CD14-positive monocyte (primary cell): ENCODE data around the gene ACRV1. TPM values are rescaled to one million over a fixed set of nuclear protein-coding genes. Genes with fewer than 3 reads are reported as not detected.

Experiments used
- DNase-seq, 3 donors: peaks; one replicate each; pipeline ENCODE4 v3.0.0-alpha.2; 2011 to 2022
- H2AFZ ChIP-seq: 2 replicates; pipeline ENCODE4 v1.6.0; 2012; ENCODE audit warnings: mild to moderate bottlenecking, low read depth, low read length, inconsistent platforms; ENCODE audit not compliant: insufficient read depth, poor library complexity, severe bottlenecking
- H3K27ac ChIP-seq, 2 donors: 1 replicate in 1 of 2; 2 replicates in 1 of 2; pipeline ENCODE4 v1.5.1; 2012 to 2013; ENCODE audit warnings: low read length in 2 of 2, control low read depth in 1 of 2, inconsistent platforms in 1 of 2, low read depth in 1 of 2, mild to moderate bottlenecking in 1 of 2
- H3K27me3 ChIP-seq, 2 donors: one replicate each; pipeline versions ENCODE4 v1.6.0 to v1.6.1; 2011 to 2013; ENCODE audit warnings: low read length in 2 of 2; ENCODE audit not compliant: control insufficient read depth in 2 of 2, insufficient read depth in 2 of 2
- H3K36me3 ChIP-seq, 2 donors: replicated peaks in 1 of 2; 1 replicate in 1 of 2; 2 replicates in 1 of 2; pipeline versions ENCODE4 v1.5.1 to v1.6.1; 2012 to 2013; ENCODE audit warnings: low read length in 2 of 2, control low read depth in 1 of 2, inconsistent platforms in 1 of 2, mild to moderate bottlenecking in 1 of 2; ENCODE audit not compliant: insufficient read depth in 2 of 2, control insufficient read depth in 1 of 2
- H3K4me1 ChIP-seq, 2 donors: 1 replicate in 1 of 2; 2 replicates in 1 of 2; pipeline versions ENCODE4 v1.5.1 to v1.6.1; 2012 to 2013; ENCODE audit warnings: low read length in 2 of 2, control low read depth in 1 of 2, inconsistent platforms in 1 of 2, mild to moderate bottlenecking in 1 of 2, moderate library complexity in 1 of 2; ENCODE audit not compliant: insufficient read depth in 2 of 2, control insufficient read depth in 1 of 2
- H3K4me2 ChIP-seq: replicated peaks from 2 replicates; pipeline ENCODE3; 2012; ENCODE audit warnings: low read length, moderate library complexity, mild to moderate bottlenecking; ENCODE audit not compliant: poor library complexity, severe bottlenecking; ENCODE audit errors: extremely low read depth
- H3K4me3 ChIP-seq, 3 experiments: fragments of 200-600 bp in 1 of 3; sonication (generic) in 1 of 3; replicated peaks in 1 of 3; 1 replicate in 2 of 3; 2 replicates in 1 of 3; pipeline ENCODE4 v1.5.1; 2011 to 2013; ENCODE audit warnings: low read length in 3 of 3, mild to moderate bottlenecking in 3 of 3, control low read depth in 2 of 3, low read depth in 2 of 3, inconsistent platforms in 1 of 3, moderate library complexity in 1 of 3
- H3K79me2 ChIP-seq: 2 replicates; pipeline ENCODE4 v1.6.0; 2012; ENCODE audit warnings: mild to moderate bottlenecking, control low read depth, inconsistent platforms, low read length, moderate library complexity; ENCODE audit not compliant: insufficient read depth
- H3K9ac ChIP-seq: 2 replicates; pipeline ENCODE4 v1.6.0; 2017; ENCODE audit warnings: low read length, mild to moderate bottlenecking; ENCODE audit not compliant: insufficient read depth, poor library complexity, severe bottlenecking
- H3K9me3 ChIP-seq, 2 donors: replicated peaks in 1 of 2; 1 replicate in 1 of 2; 2 replicates in 1 of 2; pipeline versions ENCODE4 v1.5.1 to v1.6.1; 2012 to 2013; ENCODE audit warnings: low read length in 2 of 2, control low read depth in 1 of 2; ENCODE audit not compliant: control insufficient read depth in 1 of 2, insufficient read depth in 1 of 2
- H4K20me1 ChIP-seq: 2 replicates; pipeline ENCODE4 v1.6.0; 2012; ENCODE audit warnings: mild to moderate bottlenecking, low read length, control low read depth, moderate library complexity; ENCODE audit not compliant: insufficient read depth
- H3K27ac Mint-ChIP-seq, 7 donors: one replicate each; pipeline ENCODE4 v1.8.0; 2020; ENCODE audit warnings: mild to moderate bottlenecking in 7 of 7, mixed read lengths in 7 of 7, moderate library complexity in 6 of 7, inconsistent platforms in 2 of 7
- H3K27me3 Mint-ChIP-seq, 3 donors: one replicate each; pipeline ENCODE4 v1.8.0; 2021 to 2022; ENCODE audit warnings: low read depth in 3 of 3, mild to moderate bottlenecking in 3 of 3, mixed read lengths in 3 of 3, moderate library complexity in 3 of 3, inconsistent platforms in 1 of 3
- H3K36me3 Mint-ChIP-seq, 2 donors: one replicate each; pipeline ENCODE4 v1.8.0; 2020; ENCODE audit warnings: mixed read lengths in 2 of 2, inconsistent platforms in 1 of 2, mild to moderate bottlenecking in 1 of 2
- H3K4me1 Mint-ChIP-seq: one replicate; pipeline ENCODE4 v1.8.0; 2020; ENCODE audit warnings: mild to moderate bottlenecking, mixed read lengths
- H3K4me3 Mint-ChIP-seq, 2 donors: one replicate each; pipeline ENCODE4 v1.8.0; 2020; ENCODE audit warnings: mild to moderate bottlenecking in 2 of 2, mixed read lengths in 2 of 2, moderate library complexity in 1 of 2
- H3K9me3 Mint-ChIP-seq, 7 donors: one replicate each; pipeline ENCODE4 v1.8.0; 2020 to 2022; ENCODE audit warnings: mixed read lengths in 7 of 7, mild to moderate bottlenecking in 6 of 7, moderate library complexity in 6 of 7, inconsistent platforms in 2 of 7
- CTCF ChIP-seq: fragments of 200-600 bp; IDR thresholded peaks from one replicate; pipeline ENCODE4 v1.8.0; 2022; ENCODE audit warnings: antibody characterized with exemption, mild to moderate bottlenecking
- WGBS: methylation state at CpG from one replicate; pipeline ENCODE4 v1.1.5; 2013; ENCODE audit warnings: missing lambda C conversion rate; ENCODE audit not compliant: insufficient coverage; 5-methylcytosine and 5-hydroxymethylcytosine counted together
- intact Hi-C, 2 donors: fragments of 100-400 bp; cut with micrococcal nuclease; formaldehyde crosslinking; loops; one replicate each; pipeline versions ENCODE4 v1.15.0 to v1.15.1; 2023
- polyA plus RNA-seq, 3 donors: library from polyadenylated mRNA; depleted of rRNA in 1 of 3; unstranded in 2 of 3; stranded (reverse) in 1 of 3; fragments of 300-500 nt in 2 of 3; fragments of >200 nt in 1 of 3; fragmentation: Illumina TruSeq in 2 of 3; gene quantifications; 1 replicate in 2 of 3; 2 replicates in 1 of 3; pipeline ENCODE4 v1.2.3, GENCODE V29; 2012 to 2021

Gene ACRV1
- polyA plus RNA-seq, 3 donors: not detected

GRCh38 chr11:125670172-125670571, 10.5 kb downstream of the ACRV1 start:
- Histone ChIP-seq H3K4me3 (no peak overlapping the region), H3K79me2 (no peaks in the 10 kb centered on the region), H3K27ac (no peak overlapping the region), H2AFZ (no peak overlapping the region), H4K20me1 (no peaks in the 10 kb centered on the region), H3K9ac (no peak overlapping the region), H3K36me3 (peaks cover 7 to 30% of the 10 kb centered on the region in 2 donors), H3K4me1 (no peaks in the 10 kb centered on the region), H3K27me3 (no peaks in the 10 kb centered on the region), H3K4me2 (no peak overlapping the region), H3K9me3 (no peaks in the 10 kb centered on the region)
- Mint-ChIP-seq H3K4me1 (no peaks in the 10 kb centered on the region), H3K9me3 (peaks cover 0 to 7% (median 2%) of the 10 kb centered on the region in 7 donors), H3K4me3 (no peak overlapping the region), H3K27me3 (no peaks in the 10 kb centered on the region), H3K36me3 (peaks cover 30 to 43% of the 10 kb centered on the region in 2 donors), H3K27ac (no peak overlapping the region)
- intact Hi-C loops: no loop called here
- TF ChIP-seq CTCF: no peak
- DNase-seq: no peak
- no CpG with 5 or more reads among the region's 1 CpG for WGBS

GRCh38 chr11:125667151-125667550, 13.5 kb downstream of the ACRV1 start:
- H3K79me2 ChIP-seq: no peaks in the 10 kb centered on the region
- no peak for TF ChIP-seq CTCF

More at GRCh38 chr11:125667151-125667550, 13.5 kb downstream of the ACRV1 start:
- Histone ChIP-seq H2AFZ (no peak overlapping the region), H3K4me3 (no peak overlapping the region), H4K20me1 (no peaks in the 10 kb centered on the region), H3K4me2 (no peak overlapping the region), H3K9me3 (no peaks in the 10 kb centered on the region), H3K27ac (no peak overlapping the region), H3K27me3 (no peaks in the 10 kb centered on the region), H3K36me3 (peaks cover 10 to 35% of the 10 kb centered on the region in 2 donors), H3K9ac (no peak overlapping the region), H3K4me1 (no peaks in the 10 kb centered on the region)
- Mint-ChIP-seq H3K9me3 (peaks cover 0 to 11% (median 6%) of the 10 kb centered on the region in 7 donors), H3K4me1 (no peaks in the 10 kb centered on the region), H3K27me3 (no peaks in the 10 kb centered on the region), H3K27ac (no peak overlapping the region), H3K36me3 (peaks cover 44 to 66% of the 10 kb centered on the region in 2 donors), H3K4me3 (no peak overlapping the region)
- intact Hi-C loops: no loop called here
- no peak for DNase-seq
- no CpG with 5 or more reads among the region's 2 CpGs for WGBS
